H1 (cell line): Measurements from ENCODE around the gene ELMO1. TPM values are rescaled to one million over a fixed set of nuclear protein-coding genes. Genes with fewer than 3 reads are reported as not detected.

ENCODE experiments used
- CTCF ChIA-PET: fragments of 300-600 bp; sonication (Branson Sonifier 250); formaldehyde crosslinking; loops from one replicate; lab custom pipeline; 2021; ENCODE audit not compliant: partially characterized antibody; lab: Charles Lee
- POLR2A ChIA-PET: fragments of 300-600 bp; sonication (Branson Sonifier 250); formaldehyde crosslinking; loops from one replicate; lab custom pipeline; 2021; ENCODE audit warnings: inconsistent platforms; ENCODE audit not compliant: partially characterized antibody; lab: Charles Lee
- DNase-seq, 2 experiments: peaks; one replicate each; pipeline versions ENCODE4 v3.0.0 to v3.0.0-alpha.2; 2010 to 2022; ENCODE audit warnings: low spot score in 2 of 2, low read depth in 1 of 2, mixed read lengths in 1 of 2
- FAIRE-seq: peaks from 2 replicates; lab custom pipeline; 2011; peaks lifted over from hg19 to GRCh38; lab: Jason Lieb, UNC
- H2AFZ ChIP-seq: 2 replicates; pipeline ENCODE4 v1.8.1; 2012; ENCODE audit warnings: low read length, inconsistent platforms
- H2AK5ac ChIP-seq: 2 replicates; pipeline ENCODE4 v1.6.1; 2013; ENCODE audit warnings: low read depth, low read length
- H2BK120ac ChIP-seq: replicated peaks from 2 replicates; pipeline ENCODE3; 2013; ENCODE audit warnings: low read depth, low read length, inconsistent platforms
- H2BK12ac ChIP-seq: 2 replicates; pipeline ENCODE4 v1.6.1; 2013; ENCODE audit warnings: low read depth, low read length
- H2BK15ac ChIP-seq: 2 replicates; pipeline ENCODE4 v1.6.1; 2013; ENCODE audit warnings: low read length
- H2BK20ac ChIP-seq: 2 replicates; pipeline ENCODE4 v1.6.1; 2013; ENCODE audit warnings: low read length
- H2BK5ac ChIP-seq: 2 replicates; pipeline ENCODE4 v1.6.1; 2013; ENCODE audit warnings: low read depth, low read length
- H3K14ac ChIP-seq: 2 replicates; pipeline ENCODE4 v1.6.1; 2013; ENCODE audit warnings: inconsistent platforms; ENCODE audit not compliant: insufficient read length
- H3K18ac ChIP-seq: 2 replicates; pipeline ENCODE4 v1.6.1; 2013; ENCODE audit warnings: low read length; ENCODE audit errors: extremely low read depth
- H3K23ac ChIP-seq: 2 replicates; pipeline ENCODE4 v1.6.1; 2013; ENCODE audit warnings: inconsistent platforms; ENCODE audit not compliant: insufficient read length
- H3K23me2 ChIP-seq: 2 replicates; pipeline ENCODE4 v1.6.1; 2013; ENCODE audit warnings: low read depth, low read length
- H3K27ac ChIP-seq: 2 replicates; pipeline ENCODE4 v1.6.1; 2011; ENCODE audit warnings: low read depth, low read length, inconsistent platforms
- H3K27me3 ChIP-seq, 4 experiments: replicated peaks in 1 of 4; 1 replicate in 1 of 4; 2 replicates in 3 of 4; pipeline versions ENCODE4 v1.6.1 to v1.8.1; 2011 to 2013; ENCODE audit warnings: low read length in 3 of 4, mild to moderate bottlenecking in 3 of 4, inconsistent platforms in 2 of 4, mixed read lengths in 2 of 4, moderate library complexity in 1 of 4; ENCODE audit not compliant: control insufficient read depth in 3 of 4, insufficient read depth in 3 of 4; ENCODE audit errors: extremely low read depth in 1 of 4
- H3K36me3 ChIP-seq, 4 experiments: 2 replicates each; pipeline versions ENCODE4 v1.6.1 to v1.8.1; 2011 to 2013; ENCODE audit warnings: mild to moderate bottlenecking in 4 of 4, low read length in 3 of 4, moderate library complexity in 2 of 4, control low read depth in 1 of 4, inconsistent platforms in 1 of 4; ENCODE audit not compliant: insufficient read depth in 4 of 4, control insufficient read depth in 2 of 4
- H3K4ac ChIP-seq: replicated peaks from 2 replicates; pipeline ENCODE3; 2013; ENCODE audit warnings: low read length, low read depth, mixed read lengths, inconsistent platforms; ENCODE audit not compliant: insufficient read length
- H3K4me1 ChIP-seq, 4 experiments: replicated peaks in 1 of 4; 1 replicate in 1 of 4; 2 replicates in 3 of 4; pipeline versions ENCODE4 v1.6.1 to v1.8.1; 2011 to 2013; ENCODE audit warnings: low read length in 3 of 4, inconsistent platforms in 2 of 4, mixed read lengths in 1 of 4; ENCODE audit not compliant: insufficient read depth in 4 of 4, control insufficient read depth in 3 of 4
- H3K4me2 ChIP-seq, 2 experiments: 2 replicates each; pipeline versions ENCODE4 v1.6.1 to v1.8.1; 2011 to 2013; ENCODE audit warnings: low read depth in 2 of 2, low read length in 2 of 2, control low read depth in 1 of 2, inconsistent platforms in 1 of 2, mild to moderate bottlenecking in 1 of 2; ENCODE audit not compliant: insufficient read depth in 1 of 2
- H3K4me3 ChIP-seq, 4 experiments: fragments of 200-600, 300-600 bp in 1 of 4; sonication (generic), shearing (Covaris generic), sonication (Bioruptor Twin) in 1 of 4; 2 replicates each; pipeline versions ENCODE4 v1.5.1 to v1.8.1; 2011 to 2016; ENCODE audit warnings: low read length in 4 of 4, low read depth in 3 of 4, control low read depth in 2 of 4, inconsistent platforms in 2 of 4, mild to moderate bottlenecking in 2 of 4, mixed read lengths in 1 of 4, moderate library complexity in 1 of 4; ENCODE audit not compliant: insufficient read depth in 2 of 4; ENCODE audit errors: extremely low read depth in 1 of 4
- H3K56ac ChIP-seq: replicated peaks from 2 replicates; pipeline ENCODE3; 2013; ENCODE audit warnings: low read depth, mild to moderate bottlenecking, mixed read lengths, low read length, inconsistent platforms; ENCODE audit not compliant: insufficient read length
- H3K79me1 ChIP-seq: 2 replicates; pipeline ENCODE4 v1.6.1; 2013; ENCODE audit warnings: low read depth, low read length, control low read depth
- H3K79me2 ChIP-seq, 2 experiments: 2 replicates each; pipeline versions ENCODE4 v1.6.1 to v1.8.1; 2012 to 2013; ENCODE audit warnings: low read length in 2 of 2, mild to moderate bottlenecking in 2 of 2, inconsistent platforms in 1 of 2; ENCODE audit not compliant: insufficient read depth in 2 of 2, control insufficient read depth in 1 of 2
- H3K9ac ChIP-seq, 4 experiments: replicated peaks in 1 of 4; 1 replicate in 1 of 4; 2 replicates in 3 of 4; pipeline versions ENCODE4 v1.6.1 to v1.8.1; 2011 to 2013; ENCODE audit warnings: low read depth in 3 of 4, low read length in 3 of 4, control low read depth in 2 of 4, mild to moderate bottlenecking in 2 of 4, moderate library complexity in 2 of 4, inconsistent platforms in 1 of 4; ENCODE audit errors: extremely low read depth in 1 of 4
- H3K9me3 ChIP-seq, 2 experiments: 2 replicates each; pipeline versions ENCODE4 v1.6.1 to v1.8.1; 2012 to 2013; ENCODE audit warnings: mild to moderate bottlenecking in 2 of 2, moderate library complexity in 2 of 2, control low read depth in 1 of 2, inconsistent platforms in 1 of 2, low read depth in 1 of 2, low read length in 1 of 2, mixed read lengths in 1 of 2; ENCODE audit not compliant: insufficient read depth in 2 of 2
- H4K20me1 ChIP-seq, 2 experiments: replicated peaks in 1 of 2; 2 replicates each; pipeline versions ENCODE3 to v1.8.1; 2011 to 2013; ENCODE audit warnings: inconsistent platforms in 2 of 2, low read length in 2 of 2, mild to moderate bottlenecking in 1 of 2; ENCODE audit not compliant: insufficient read depth in 2 of 2, control insufficient read depth in 1 of 2
- H4K5ac ChIP-seq: 2 replicates; pipeline ENCODE4 v1.6.1; 2013; ENCODE audit warnings: low read length, low read depth, mixed read lengths, inconsistent platforms; ENCODE audit not compliant: insufficient read length
- H4K8ac ChIP-seq: 2 replicates; pipeline ENCODE4 v1.8.0; 2013; ENCODE audit warnings: mild to moderate bottlenecking, moderate library complexity, low read length, inconsistent platforms; ENCODE audit not compliant: insufficient read depth; ENCODE audit errors: extremely low read depth
- H4K91ac ChIP-seq: replicated peaks from 2 replicates; pipeline ENCODE3; 2013; ENCODE audit warnings: low read length, mixed read lengths, inconsistent platforms; ENCODE audit not compliant: insufficient read length
- KDM5A ChIP-seq: fragments of 200-600 bp; IDR thresholded peaks from 2 replicates; pipeline ENCODE4 v1.7.1; 2012; ENCODE audit warnings: mild to moderate bottlenecking, low read length, inconsistent platforms, mixed read lengths
- POU5F1 ChIP-seq: IDR thresholded peaks from 2 replicates; pipeline ENCODE4 v1.6.1; 2011; ENCODE audit warnings: low read depth, mild to moderate bottlenecking, low read length, moderate library complexity
- SIN3A ChIP-seq, 2 experiments: IDR thresholded peaks in 1 of 2; conservative IDR thresholded peaks in 1 of 2; 2 replicates each; pipeline ENCODE4 v1.6.1; 2011 to 2012; ENCODE audit warnings: low read length in 2 of 2, improper control_type of control experiment in 1 of 2, low read depth in 1 of 2, mild to moderate bottlenecking in 1 of 2
- SP2 ChIP-seq: IDR thresholded peaks from 2 replicates; pipeline ENCODE4 v1.6.1; 2012; ENCODE audit warnings: mild to moderate bottlenecking, low read length, inconsistent platforms
- TAF1 ChIP-seq: IDR thresholded peaks from 2 replicates; pipeline ENCODE4 v1.6.1; 2011; ENCODE audit warnings: mild to moderate bottlenecking, low read depth, low read length
- TBP ChIP-seq: IDR thresholded peaks from 2 replicates; pipeline ENCODE4 v1.6.1; 2011; ENCODE audit warnings: low read depth, low read length, improper control_type of control experiment
- YY1 ChIP-seq: IDR thresholded peaks from 2 replicates; pipeline ENCODE4 v1.6.1; 2011; ENCODE audit warnings: low read depth, mild to moderate bottlenecking, low read length
- WGBS, 2 experiments: shearing (Covaris generic) in 1 of 2; methylation state at CpG; one replicate each; pipeline versions ENCODE4 v1.1.6 to v1.1.7; 2013 to 2015; ENCODE audit warnings: low lambda C conversion rate in 2 of 2, mixed read lengths in 2 of 2, inconsistent platforms in 1 of 2, low coverage in 1 of 2, missing lambda C conversion rate in 1 of 2; ENCODE audit not compliant: insufficient replicate concordance in 2 of 2, insufficient coverage in 1 of 2, insufficient read length in 1 of 2; ENCODE audit errors: extremely low coverage in 1 of 2, missing lambda C conversion rate in 1 of 2; 5-methylcytosine and 5-hydroxymethylcytosine counted together
- polyA plus RNA-seq, 7 experiments: library from polyadenylated mRNA; depleted of rRNA in 3 of 7; stranded (reverse) in 5 of 7; unstranded in 2 of 7; fragments of >200 nt in 5 of 7; fragments of 200-250 nt in 2 of 7; gene quantifications; 1 replicate in 5 of 7; 2 replicates in 1 of 7; 4 replicates in 1 of 7; pipeline versions ENCODE4 v1.2.1 to v1.2.3, GENCODE V29; 2011 to 2013; ENCODE audit warnings: missing spikeins in 2 of 7, mixed read lengths in 2 of 7
- total RNA-seq: library from RNA; stranded (reverse); fragmentation: NEBNext Ultra II Directional; extraction: Animal tissue kit (Norgen Biotek cat#: 25700); gene quantifications from 2 replicates; pipeline ENCODE4 v1.2.1, GENCODE V29; 2021
- TF ChIP-seq, protein P1 (sequence below): IDR thresholded peaks from 2 replicates; pipeline ENCODE4 v1.6.1; 2011; ENCODE audit warnings: low read length, improper control_type of control experiment
- TF ChIP-seq, protein P2 (sequence below), 3 experiments: IDR thresholded peaks; 1 replicate in 2 of 3; 2 replicates in 1 of 3; pipeline versions ENCODE4 v1.5.1 to v1.6.1; 2011; ENCODE audit warnings: low read length in 3 of 3, mild to moderate bottlenecking in 3 of 3, inconsistent platforms in 2 of 3, low read depth in 1 of 3, moderate library complexity in 1 of 3; ENCODE audit not compliant: insufficient read depth in 1 of 3; ENCODE audit errors: control extremely low read depth in 1 of 3

ELMO1 gene
- total and polyA plus RNA-seq, 2 of the 8 experiments (the other 6 are each of a cell fraction or from before 2014, with no cell fraction given) = 18.4 to 21.0 TPM

DNA sequence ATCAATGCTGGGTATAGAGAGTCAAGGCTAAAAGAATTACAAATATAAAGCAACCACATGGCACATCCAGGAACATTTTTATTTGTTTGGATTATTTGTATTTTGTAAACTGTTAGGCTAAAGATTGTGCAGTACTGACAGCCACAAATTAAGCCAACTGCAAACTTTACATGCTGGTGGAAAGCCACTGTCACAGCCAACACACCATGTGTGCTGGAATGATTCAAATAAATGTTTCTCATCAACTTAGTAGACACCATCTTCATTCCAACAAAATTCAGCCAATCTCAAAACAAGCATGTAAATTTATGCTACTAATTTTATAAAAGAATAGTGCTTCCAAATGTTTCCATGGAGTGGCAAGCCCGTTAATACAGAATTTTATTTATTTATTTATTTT is 211.8 kb downstream of the ELMO1 start:
- POLR2A ChIA-PET = interaction anchor here (4.4 kb wide), 1 partner anchor 11 kb away, joined by 20 read pairs; no protein-coding TSS in a partner anchor
- no peak overlapping the region for H4K8ac ChIP-seq
- no peak overlapping the region for H3K14ac ChIP-seq
- no peak overlapping the region for H4K5ac ChIP-seq
- H3K23ac ChIP-seq = no peak overlapping the region
- no peak overlapping the region for H2BK12ac ChIP-seq
- H3K79me1 ChIP-seq = no peaks in the 10 kb centered on the region
- no peak overlapping the region for H2BK20ac ChIP-seq
- no peak overlapping the region for H3K9ac ChIP-seq
- H3K23me2 ChIP-seq = no peaks in the 10 kb centered on the region
- H2AK5ac ChIP-seq = no peak overlapping the region
- no peak overlapping the region for H3K56ac ChIP-seq
- no peaks in the 10 kb centered on the region for H3K27me3 ChIP-seq
- TF ChIP-seq TAF1 (no peak), POU5F1 (no peak), YY1 (no peak), SIN3A (conservative IDR thresholded peaks at IDR 0.05 in 1 of 2, IDR thresholded peaks at IDR 0.05 in 1 of 2; ENCODE audit: low read depth in 1 of 2, low read length in 2 of 2) (no peak), TBP (no peak), SP2 (no peak), KDM5A (no peak)
- TF ChIP-seq, protein P1, sequence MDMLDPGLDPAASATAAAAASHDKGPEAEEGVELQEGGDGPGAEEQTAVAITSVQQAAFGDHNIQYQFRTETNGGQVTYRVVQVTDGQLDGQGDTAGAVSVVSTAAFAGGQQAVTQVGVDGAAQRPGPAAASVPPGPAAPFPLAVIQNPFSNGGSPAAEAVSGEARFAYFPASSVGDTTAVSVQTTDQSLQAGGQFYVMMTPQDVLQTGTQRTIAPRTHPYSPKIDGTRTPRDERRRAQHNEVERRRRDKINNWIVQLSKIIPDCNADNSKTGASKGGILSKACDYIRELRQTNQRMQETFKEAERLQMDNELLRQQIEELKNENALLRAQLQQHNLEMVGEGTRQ = no peak
- TF ChIP-seq, protein P2, sequence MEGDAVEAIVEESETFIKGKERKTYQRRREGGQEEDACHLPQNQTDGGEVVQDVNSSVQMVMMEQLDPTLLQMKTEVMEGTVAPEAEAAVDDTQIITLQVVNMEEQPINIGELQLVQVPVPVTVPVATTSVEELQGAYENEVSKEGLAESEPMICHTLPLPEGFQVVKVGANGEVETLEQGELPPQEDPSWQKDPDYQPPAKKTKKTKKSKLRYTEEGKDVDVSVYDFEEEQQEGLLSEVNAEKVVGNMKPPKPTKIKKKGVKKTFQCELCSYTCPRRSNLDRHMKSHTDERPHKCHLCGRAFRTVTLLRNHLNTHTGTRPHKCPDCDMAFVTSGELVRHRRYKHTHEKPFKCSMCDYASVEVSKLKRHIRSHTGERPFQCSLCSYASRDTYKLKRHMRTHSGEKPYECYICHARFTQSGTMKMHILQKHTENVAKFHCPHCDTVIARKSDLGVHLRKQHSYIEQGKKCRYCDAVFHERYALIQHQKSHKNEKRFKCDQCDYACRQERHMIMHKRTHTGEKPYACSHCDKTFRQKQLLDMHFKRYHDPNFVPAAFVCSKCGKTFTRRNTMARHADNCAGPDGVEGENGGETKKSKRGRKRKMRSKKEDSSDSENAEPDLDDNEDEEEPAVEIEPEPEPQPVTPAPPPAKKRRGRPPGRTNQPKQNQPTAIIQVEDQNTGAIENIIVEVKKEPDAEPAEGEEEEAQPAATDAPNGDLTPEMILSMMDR (IDR thresholded peaks at IDR 0.05; ENCODE audit: control extremely low read depth in 1 of 3, insufficient read depth in 1 of 3, low read depth in 1 of 3, low read length in 3 of 3) = no peak
- 85% methylated on average over 1 of the region's 1 CpG; no CpG with 5 or more reads in 1 of the 2 experiments for WGBS, 2 experiments
- H2BK5ac ChIP-seq = no peak overlapping the region
- H3K4me3 ChIP-seq = no peak overlapping the region
- DNase-seq (no peak), FAIRE-seq (no peak)
- H2BK120ac ChIP-seq = no peak overlapping the region
- H3K4me1 ChIP-seq = peaks cover 0 to 3% (median 1%) of the 10 kb centered on the region in 4 experiments; a peak in 2 of 7 replicates
- no peaks in the 10 kb centered on the region; a peak in 1 of 8 replicates for H3K36me3 ChIP-seq
- H3K4me2 ChIP-seq = no peak overlapping the region
- no peak overlapping the region for H3K4ac ChIP-seq
- H3K27ac ChIP-seq = no peak overlapping the region
- no peak overlapping the region for H2BK15ac ChIP-seq
- no peak overlapping the region for H3K18ac ChIP-seq
- H4K91ac ChIP-seq = no peak overlapping the region
- H3K9me3 ChIP-seq = no peaks in the 10 kb centered on the region
- H3K79me2 ChIP-seq = no peaks in the 10 kb centered on the region
- H2AFZ ChIP-seq = no peak overlapping the region
- H4K20me1 ChIP-seq = no peaks in the 10 kb centered on the region
- CTCF ChIA-PET = interaction anchor here (0.8 to 7.6 kb wide), 15 partner anchors 9 to 764 kb away, joined by 3 to 86 read pairs (median 7); partner anchors contain the start of gene ELMO1
